ENCODE measurements around the gene RBM44. TPM values are rescaled to one million over a fixed set of nuclear protein-coding genes. Genes with fewer than 3 reads are reported as not detected.

The RBM44 gene
- total and polyA plus RNA-seq, 2 donors (not counting 1 experiment from before 2014, with no cell fraction given): 0.17 to 0.34 TPM

GRCh38 chr2:237862528-237862895 is 63.9 kb downstream of the RBM44 start:
- Histone ChIP-seq H3K36me3 (ENCODE audit: control insufficient read depth, insufficient read depth, low read length) (no peaks in the 10 kb centered on the region), H3K4me1 (ENCODE audit: control insufficient read depth, extremely low read depth, insufficient read depth, low read length) (peaks cover 11% of the 10 kb centered on the region), H4K20me1 (ENCODE audit: control insufficient read depth, extremely low read depth, insufficient read depth, low read length) (no peaks in the 10 kb centered on the region), H3K27ac (ENCODE audit: insufficient read depth, low read length) (no peak overlapping the region), H3K79me2 (ENCODE audit: control insufficient read depth, insufficient read depth, low read length) (no peaks in the 10 kb centered on the region), H3K4me2 (ENCODE audit: extremely low read depth, insufficient read depth, low read length) (no peak overlapping the region), H2AFZ (ENCODE audit: low read length) (no peak overlapping the region), H3K27me3 (ENCODE audit: control insufficient read depth, insufficient read depth, low read length) (peaks cover 6% of the 10 kb centered on the region), H3K4me3 (replicated peaks in 1 of 4; ENCODE audit: control extremely low read depth in 1 of 4, insufficient read depth in 1 of 4, low read depth in 3 of 4, low read length in 4 of 4) (no peak overlapping the region), H3K9ac (ENCODE audit: insufficient read depth, low read length) (no peak overlapping the region), H3K9me3 (ENCODE audit: control insufficient read depth, insufficient read depth, low read depth, low read length) (no peaks in the 10 kb centered on the region)
- DNase-seq (ENCODE audit: low read depth in 2 of 2): no peak
- TF ChIP-seq CTCF (conservative IDR thresholded peaks at IDR 0.05 in 1 of 2, IDR thresholded peaks at IDR 0.05 in 1 of 2; ENCODE audit: low read depth in 1 of 2, low read length in 2 of 2) (no peak), EZH2 (IDR thresholded peaks at IDR 0.05; ENCODE audit: low read length, missing control alignments) (no peak)

- no peaks in the 10 kb centered on the region for H4K20me1 ChIP-seq (ENCODE audit: control insufficient read depth, extremely low read depth, insufficient read depth, low read length)
- H2AFZ ChIP-seq (ENCODE audit: low read length): no peak overlapping the region
- no peaks in the 10 kb centered on the region for H3K9me3 ChIP-seq (ENCODE audit: control insufficient read depth, insufficient read depth, low read depth, low read length)
- peaks cover 11% of the 10 kb centered on the region for H3K4me1 ChIP-seq (ENCODE audit: control insufficient read depth, extremely low read depth, insufficient read depth, low read length)
- peaks cover 3% of the 10 kb centered on the region for H3K27me3 ChIP-seq (ENCODE audit: control insufficient read depth, insufficient read depth, low read length)
- DNase-seq (ENCODE audit: low read depth in 2 of 2): no peak
- H3K79me2 ChIP-seq (ENCODE audit: control insufficient read depth, insufficient read depth, low read length): no peaks in the 10 kb centered on the region
- no peak overlapping the region for H3K9ac ChIP-seq (ENCODE audit: insufficient read depth, low read length)
- H3K36me3 ChIP-seq (ENCODE audit: control insufficient read depth, insufficient read depth, low read length): no peaks in the 10 kb centered on the region
- no peak overlapping the region for H3K27ac ChIP-seq (ENCODE audit: insufficient read depth, low read length)
- H3K4me3 ChIP-seq (replicated peaks in 1 of 4; ENCODE audit: control extremely low read depth in 1 of 4, insufficient read depth in 1 of 4, low read depth in 3 of 4, low read length in 4 of 4): no peak overlapping the region
- no peak for TF ChIP-seq EZH2 (IDR thresholded peaks at IDR 0.05; ENCODE audit: low read length, missing control alignments)
- TF ChIP-seq CTCF (conservative IDR thresholded peaks at IDR 0.05 in 1 of 2, IDR thresholded peaks at IDR 0.05 in 1 of 2; ENCODE audit: low read depth in 1 of 2, low read length in 2 of 2): no peak
- no peak overlapping the region for H3K4me2 ChIP-seq (ENCODE audit: extremely low read depth, insufficient read depth, low read length)
Measured at GRCh38 chr2:237863102-237863511, 64.5 kb downstream of the RBM44 start.

- Histone ChIP-seq H3K4me1 (ENCODE audit: control insufficient read depth, extremely low read depth, insufficient read depth, low read length) (peaks cover 11% of the 10 kb centered on the region), H3K9me3 (ENCODE audit: control insufficient read depth, insufficient read depth, low read depth, low read length) (no peaks in the 10 kb centered on the region), H3K79me2 (ENCODE audit: control insufficient read depth, insufficient read depth, low read length) (no peaks in the 10 kb centered on the region), H3K9ac (ENCODE audit: insufficient read depth, low read length) (no peak overlapping the region), H2AFZ (ENCODE audit: low read length) (no peak overlapping the region), H3K4me2 (ENCODE audit: extremely low read depth, insufficient read depth, low read length) (no peak overlapping the region), H3K36me3 (ENCODE audit: control insufficient read depth, insufficient read depth, low read length) (no peaks in the 10 kb centered on the region), H4K20me1 (ENCODE audit: control insufficient read depth, extremely low read depth, insufficient read depth, low read length) (no peaks in the 10 kb centered on the region), H3K27ac (ENCODE audit: insufficient read depth, low read length) (no peak overlapping the region), H3K27me3 (ENCODE audit: control insufficient read depth, insufficient read depth, low read length) (peaks cover 3% of the 10 kb centered on the region), H3K4me3 (replicated peaks in 1 of 4; ENCODE audit: control extremely low read depth in 1 of 4, insufficient read depth in 1 of 4, low read depth in 3 of 4, low read length in 4 of 4) (no peak overlapping the region)
- TF ChIP-seq EZH2 (IDR thresholded peaks at IDR 0.05; ENCODE audit: low read length, missing control alignments): no peak
- no peak for TF ChIP-seq CTCF (conservative IDR thresholded peaks at IDR 0.05 in 1 of 2, IDR thresholded peaks at IDR 0.05 in 1 of 2; ENCODE audit: low read depth in 1 of 2, low read length in 2 of 2)
- peak in 1 of 2 donors; percentile 12 for DNase-seq (ENCODE audit: low read depth in 2 of 2)
Measured at GRCh38 chr2:237863689-237864443, 65.3 kb downstream of the RBM44 start.

Measured in fibroblast of lung (primary cell).